Measurements from ENCODE around the gene SCRN1. TPM values are rescaled to one million over a fixed set of nuclear protein-coding genes. Genes with fewer than 3 reads are reported as not detected.

The SCRN1 gene
- total and polyA plus RNA-seq, 8 donors, result 25.5 to 42.6 (median 36.9) TPM

GRCh38 chr7:29906200-29907022 is 83.2 kb downstream of the SCRN1 start:
- Histone ChIP-seq H3K36me3 (no peaks in the 10 kb centered on the region), H3K9me3 (peaks cover 0 to 34% of the 10 kb centered on the region in 2 donors), H3K4me1 (no peaks in the 10 kb centered on the region), H3K27me3 (no peaks in the 10 kb centered on the region), H3K4me3 (no peak overlapping the region), H3K27ac (no peak overlapping the region)
- no peak for ATAC-seq
- intact Hi-C loops (cut with DNase I), result no loop called here
- TF ChIP-seq CTCF (IDR thresholded peaks at IDR 0.05), result no peak
- no peak for DNase-seq

- H3K27ac ChIP-seq, result no peak overlapping the region
- no peaks in the 10 kb centered on the region for H3K36me3 ChIP-seq
- H3K4me1 ChIP-seq, result no peaks in the 10 kb centered on the region
- peaks cover 0 to 10% of the 10 kb centered on the region in 2 donors for H3K9me3 ChIP-seq
- TF ChIP-seq CTCF (IDR thresholded peaks at IDR 0.05), result no peak
- H3K27me3 ChIP-seq, result no peaks in the 10 kb centered on the region
- DNase-seq, result no peak
- no peak for ATAC-seq
- intact Hi-C loops (cut with DNase I), result no loop called here
- H3K4me3 ChIP-seq, result no peak overlapping the region
Observed at GRCh38 chr7:29900745-29901144, 88.9 kb downstream of the SCRN1 start.

- no peak for TF ChIP-seq CTCF (IDR thresholded peaks at IDR 0.05)
- Histone ChIP-seq H3K4me1 (no peaks in the 10 kb centered on the region), H3K27me3 (no peaks in the 10 kb centered on the region), H3K4me3 (no peak overlapping the region), H3K36me3 (no peaks in the 10 kb centered on the region), H3K9me3 (peaks cover 0 to 4% of the 10 kb centered on the region in 2 donors), H3K27ac (no peak overlapping the region)
- ATAC-seq (no peak), DNase-seq (no peak)
- intact Hi-C loops (cut with DNase I), result no loop called here
Observed at GRCh38 chr7:29898301-29898700, 91.3 kb downstream of the SCRN1 start.

- DNase-seq (no peak), ATAC-seq (no peak)
- no peak for TF ChIP-seq CTCF (IDR thresholded peaks at IDR 0.05)
- H3K4me1 ChIP-seq, result no peaks in the 10 kb centered on the region
- H3K9me3 ChIP-seq, result peaks cover 0 to 4% of the 10 kb centered on the region in 2 donors
- no peaks in the 10 kb centered on the region for H3K36me3 ChIP-seq
- intact Hi-C loops (cut with DNase I), result no loop called here
- H3K27me3 ChIP-seq, result no peaks in the 10 kb centered on the region
- no peak overlapping the region for H3K27ac ChIP-seq
- no peak overlapping the region for H3K4me3 ChIP-seq
Observed at GRCh38 chr7:29896685-29897411, 92.8 kb downstream of the SCRN1 start.

GRCh38 chr7:29895559-29895958 is 94.0 kb downstream of the SCRN1 start:
- no peaks in the 10 kb centered on the region for H3K27me3 ChIP-seq
- no peaks in the 10 kb centered on the region for H3K4me1 ChIP-seq
- DNase-seq (no peak), ATAC-seq (no peak)
- intact Hi-C loops (cut with DNase I), result no loop called here
- H3K9me3 ChIP-seq, result peaks cover 0 to 4% of the 10 kb centered on the region in 2 donors
- no peak overlapping the region for H3K4me3 ChIP-seq
- no peak overlapping the region for H3K27ac ChIP-seq
- no peaks in the 10 kb centered on the region for H3K36me3 ChIP-seq
- TF ChIP-seq CTCF (IDR thresholded peaks at IDR 0.05), result no peak
